PC-3 (cell line): Measurements from ENCODE around the gene USP27X.

Experiments
- CTCF ChIP-seq: fragments of 300-600 bp; sonication (generic); conservative IDR thresholded peaks from 2 replicates; pipeline ENCODE4 v1.5.1; 2017; ENCODE audit warnings: antibody characterized with exemption, low read depth, mild to moderate bottlenecking, low read length
- EZH2 ChIP-seq: fragments of 300-600 bp; sonication (generic); IDR thresholded peaks from one replicate; pipeline ENCODE4 v1.6.1; 2017; ENCODE audit warnings: antibody characterized with exemption, mild to moderate bottlenecking, low read length; ENCODE audit not compliant: unreplicated experiment

- TF ChIP-seq CTCF (no peak), EZH2 (no peak)
These were observed 31.0 kb upstream of the USP27X start for GRCh38 chrX:49848275-49848674.
